Astrocyte of the spinal cord (primary cell): Measurements from ENCODE around the gene PPM1E.

Experiments used
- DNase-seq: peaks from one replicate; pipeline ENCODE4 v3.0.0; 2011; ENCODE audit warnings: low read depth, low spot score
- H3K4me3 ChIP-seq: 2 replicates; pipeline ENCODE4 v1.5.1; 2011; ENCODE audit warnings: low read depth, mild to moderate bottlenecking, low read length, moderate library complexity
- in situ Hi-C: cut with HindIII; loops from 2 replicates; pipeline ENCODE4 v1.10.0; 2017; ENCODE audit warnings: low sequenced_read_pairs
- TF ChIP-seq, protein P1 (sequence below): IDR thresholded peaks from 2 replicates; pipeline ENCODE4 v1.5.1; 2012; ENCODE audit warnings: low read depth, mild to moderate bottlenecking, low read length, inconsistent platforms

Gene PPM1E

DNA sequence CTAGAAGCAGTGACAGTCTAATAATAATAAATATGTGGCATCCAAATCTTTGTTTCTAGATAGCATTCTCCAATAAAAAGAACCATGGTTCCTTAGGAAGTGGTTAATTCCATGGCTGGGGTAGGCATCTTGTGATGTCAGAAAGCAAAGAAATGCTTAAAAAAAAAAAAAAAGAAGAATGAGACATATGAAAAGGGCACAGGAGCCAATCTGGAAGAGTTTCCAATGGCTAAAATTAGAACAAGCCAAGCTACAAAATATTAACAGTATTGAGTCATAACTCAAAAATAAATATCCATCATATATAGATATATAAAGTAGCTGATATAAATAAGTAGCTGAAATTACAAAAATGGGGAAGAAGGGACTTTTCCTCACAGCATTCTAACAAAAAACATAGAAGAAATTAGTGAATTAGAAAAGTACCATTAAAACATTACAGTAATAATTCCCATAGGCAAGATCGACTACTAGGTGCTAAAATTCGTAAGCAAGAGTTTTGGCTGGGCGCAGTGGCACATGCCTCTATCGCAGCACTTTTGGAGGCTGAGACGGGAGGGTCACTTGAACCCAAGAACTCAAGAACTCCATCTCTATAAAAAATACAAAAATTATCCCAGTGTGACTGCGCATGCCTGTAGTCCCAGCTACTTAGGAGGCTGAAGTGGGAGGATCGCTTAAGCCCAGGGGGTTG is 239.7 kb downstream of the PPM1E start:
- in situ Hi-C loops = no loop called here
- TF ChIP-seq, protein P1, sequence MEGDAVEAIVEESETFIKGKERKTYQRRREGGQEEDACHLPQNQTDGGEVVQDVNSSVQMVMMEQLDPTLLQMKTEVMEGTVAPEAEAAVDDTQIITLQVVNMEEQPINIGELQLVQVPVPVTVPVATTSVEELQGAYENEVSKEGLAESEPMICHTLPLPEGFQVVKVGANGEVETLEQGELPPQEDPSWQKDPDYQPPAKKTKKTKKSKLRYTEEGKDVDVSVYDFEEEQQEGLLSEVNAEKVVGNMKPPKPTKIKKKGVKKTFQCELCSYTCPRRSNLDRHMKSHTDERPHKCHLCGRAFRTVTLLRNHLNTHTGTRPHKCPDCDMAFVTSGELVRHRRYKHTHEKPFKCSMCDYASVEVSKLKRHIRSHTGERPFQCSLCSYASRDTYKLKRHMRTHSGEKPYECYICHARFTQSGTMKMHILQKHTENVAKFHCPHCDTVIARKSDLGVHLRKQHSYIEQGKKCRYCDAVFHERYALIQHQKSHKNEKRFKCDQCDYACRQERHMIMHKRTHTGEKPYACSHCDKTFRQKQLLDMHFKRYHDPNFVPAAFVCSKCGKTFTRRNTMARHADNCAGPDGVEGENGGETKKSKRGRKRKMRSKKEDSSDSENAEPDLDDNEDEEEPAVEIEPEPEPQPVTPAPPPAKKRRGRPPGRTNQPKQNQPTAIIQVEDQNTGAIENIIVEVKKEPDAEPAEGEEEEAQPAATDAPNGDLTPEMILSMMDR = no peak
- no peak overlapping the region for H3K4me3 ChIP-seq
- DNase-seq = peak; percentile 17

DNA sequence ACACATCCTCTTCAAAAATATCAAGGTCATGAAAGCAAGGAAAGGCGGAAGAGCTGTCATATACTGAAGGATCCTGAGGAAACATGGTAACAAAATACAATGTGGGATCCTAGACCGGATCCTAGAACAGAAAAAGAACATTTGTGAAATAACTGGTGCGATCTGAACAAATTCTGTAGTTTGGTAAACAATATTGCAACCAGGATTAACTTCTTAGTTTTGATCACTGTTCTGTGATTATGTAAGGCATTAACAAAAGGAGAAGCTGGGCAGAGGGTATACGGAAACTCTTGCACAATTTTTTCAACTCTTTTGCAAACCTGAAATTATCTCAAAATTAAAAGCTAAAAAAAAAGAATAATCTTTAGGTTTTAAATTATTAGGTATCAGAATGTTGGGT is 241.3 kb downstream of the PPM1E start:
- in situ Hi-C loops = no loop called here
- no peak for DNase-seq
- no peak overlapping the region for H3K4me3 ChIP-seq
- TF ChIP-seq, protein P1 = no peak

DNA sequence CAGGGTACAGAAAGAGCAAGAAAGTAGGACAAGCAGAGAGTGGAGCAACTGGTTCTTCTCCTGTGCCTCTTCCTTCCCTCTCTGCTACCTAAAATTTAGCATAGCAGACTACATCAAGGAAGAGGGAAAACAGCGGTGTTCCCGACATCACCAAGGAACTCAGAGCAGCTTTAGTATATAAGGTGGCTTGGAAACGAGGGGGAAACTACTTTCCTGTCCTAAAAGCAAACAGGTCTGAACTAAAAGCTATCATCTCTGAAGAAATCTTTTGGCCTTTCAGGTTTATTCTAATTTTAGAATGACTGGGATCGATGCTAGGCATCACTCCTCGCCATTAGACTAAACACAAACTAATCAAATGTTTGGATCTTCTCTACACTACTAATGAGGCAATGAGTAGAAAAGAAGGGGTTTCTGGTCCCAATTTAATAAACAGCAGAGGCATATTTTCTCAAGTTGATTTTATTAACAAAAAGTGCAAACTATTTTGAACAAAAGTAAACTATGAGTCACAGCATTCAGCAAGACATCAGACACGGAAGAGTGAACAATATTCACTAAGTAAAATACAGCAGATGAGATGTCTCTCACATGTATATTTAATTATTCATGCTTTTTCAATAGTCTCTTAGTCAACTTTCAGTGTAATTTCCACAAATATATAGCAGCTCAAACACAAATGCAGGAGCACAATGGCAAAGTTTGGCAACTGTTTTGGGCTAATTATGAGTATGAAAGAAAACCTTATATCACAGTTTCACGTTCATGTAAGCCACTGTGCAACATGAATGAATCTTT is 242.3 kb downstream of the PPM1E start:
- in situ Hi-C loops = no loop called here
- no peak overlapping the region for H3K4me3 ChIP-seq
- TF ChIP-seq, protein P1 = no peak
- DNase-seq = no peak

DNA sequence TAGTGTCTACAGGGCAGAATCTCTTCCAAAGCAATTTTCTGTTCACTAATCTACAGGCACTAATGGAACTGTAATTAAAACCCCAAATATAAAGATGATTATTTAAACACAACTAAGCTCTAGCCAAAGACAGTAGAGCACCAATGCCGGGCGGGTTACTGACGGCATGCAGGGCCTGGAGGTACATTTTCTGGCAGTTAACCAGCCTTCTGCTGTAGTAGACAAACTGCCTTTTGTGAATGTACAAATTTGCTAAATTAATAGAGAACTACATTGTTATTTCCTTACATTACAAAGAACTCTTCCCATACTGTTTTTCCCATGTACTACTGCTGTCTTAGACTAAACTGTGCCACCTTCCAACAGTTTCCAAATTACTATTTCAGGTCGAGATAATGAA is 243.2 kb downstream of the PPM1E start:
- DNase-seq = no peak
- in situ Hi-C loops = no loop called here
- TF ChIP-seq, protein P1 = no peak
- H3K4me3 ChIP-seq = no peak overlapping the region

DNA sequence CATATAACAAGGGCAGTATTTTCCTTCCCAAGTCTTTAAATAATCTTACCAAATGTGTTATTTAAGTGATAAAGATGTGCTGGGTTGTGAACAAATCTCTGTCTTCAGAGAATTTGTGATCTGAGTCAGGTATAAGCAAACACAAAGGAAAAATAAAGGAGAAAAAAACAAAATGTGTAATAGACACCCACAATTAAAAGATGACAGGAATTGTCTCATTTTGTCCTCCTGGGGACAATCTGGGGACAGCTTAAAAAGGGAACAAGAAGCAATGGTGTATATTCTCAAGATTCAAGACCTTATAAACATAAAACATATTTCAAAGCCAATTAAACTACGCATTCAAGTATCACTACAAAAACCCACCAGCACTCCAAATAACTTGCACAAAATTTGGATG is 243.8 kb downstream of the PPM1E start:
- no peak overlapping the region for H3K4me3 ChIP-seq
- TF ChIP-seq, protein P1 = no peak
- no peak for DNase-seq
- in situ Hi-C loops = no loop called here

DNA sequence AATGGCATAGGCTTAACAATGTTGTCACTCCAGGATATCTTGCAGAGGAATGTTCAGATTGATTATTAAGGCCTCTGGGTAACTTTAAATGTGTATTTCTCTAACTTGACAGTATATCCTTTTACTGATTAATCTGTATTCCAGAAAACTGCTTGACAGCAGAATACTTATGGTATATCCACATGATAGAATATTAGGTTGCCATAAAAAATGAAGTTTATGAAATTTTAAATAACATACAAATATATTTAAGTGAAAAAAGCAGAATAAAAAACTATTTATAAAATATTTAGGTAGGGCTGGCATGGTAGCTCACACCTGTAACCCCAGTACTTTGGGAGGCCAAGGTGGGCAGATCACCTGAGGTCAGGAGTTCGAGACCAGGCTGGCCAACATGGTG is 244.4 kb downstream of the PPM1E start:
- TF ChIP-seq, protein P1 = no peak
- in situ Hi-C loops = no loop called here
- no peak overlapping the region for H3K4me3 ChIP-seq
- DNase-seq = no peak
